Hematopoietic multipotent progenitor cell treated with erythropoietin and hydrocortisone succinate and interleukin-3 and kit ligand, for 8 days (in vitro differentiated cells): ENCODE data around the gene FGF18.
A peak's percentile ranks its signal among the peaks of the same experiment; 100 is the strongest.

Experiments
- DNase-seq: peaks from one replicate; pipeline ENCODE4 v3.0.0-alpha.2; 2015

FGF18 gene

GRCh38 chr5:171445644-171446516, 26.4 kb downstream of the FGF18 start:
- no peak for DNase-seq

- no peak for DNase-seq
Observed at GRCh38 chr5:171447226-171447625, 27.8 kb downstream of the FGF18 start.

- no peak for DNase-seq
Observed at GRCh38 chr5:171449426-171449825, 30.0 kb downstream of the FGF18 start.

- DNase-seq: peak; percentile 6
Observed at GRCh38 chr5:171450423-171451331, 31.2 kb downstream of the FGF18 start.

GRCh38 chr5:171451421-171451820, 32.0 kb downstream of the FGF18 start:
- no peak for DNase-seq

- no peak for DNase-seq
Observed at GRCh38 chr5:171453056-171453725, 33.7 kb downstream of the FGF18 start.

- DNase-seq: no peak
Observed at GRCh38 chr5:171453988-171454387, 34.5 kb downstream of the FGF18 start.

- no peak for DNase-seq
Observed at GRCh38 chr5:171454549-171454948, 35.1 kb downstream of the FGF18 start.

- DNase-seq: no peak
Observed at GRCh38 chr5:171455522-171455921, 36.1 kb downstream of the FGF18 start.

GRCh38 chr5:171457208-171457981, 37.9 kb downstream of the FGF18 start:
- DNase-seq: no peak

GRCh38 chr5:171459839-171460238, 40.4 kb downstream of the FGF18 start:
- DNase-seq: no peak

- DNase-seq: no peak
Observed at GRCh38 chr5:171462136-171462927, 42.9 kb downstream of the FGF18 start.

- DNase-seq: no peak
Observed at GRCh38 chr5:171462928-171463861, 43.7 kb downstream of the FGF18 start.

- DNase-seq: no peak
Observed at GRCh38 chr5:171463862-171464229, 44.4 kb downstream of the FGF18 start.

GRCh38 chr5:171464829-171465228, 45.4 kb downstream of the FGF18 start:
- no peak for DNase-seq

- DNase-seq: no peak
Observed at GRCh38 chr5:171467107-171467506, 47.7 kb downstream of the FGF18 start.

GRCh38 chr5:171469326-171469725, 49.9 kb downstream of the FGF18 start:
- DNase-seq: no peak

- DNase-seq: no peak
Observed at GRCh38 chr5:171470420-171470819, 51.0 kb downstream of the FGF18 start.

- no peak for DNase-seq
Observed at GRCh38 chr5:171474230-171474813, 54.9 kb downstream of the FGF18 start.

GRCh38 chr5:171475596-171475995, 56.1 kb downstream of the FGF18 start:
- no peak for DNase-seq
